ENCODE measurements around the gene FCRL4.

DNA sequence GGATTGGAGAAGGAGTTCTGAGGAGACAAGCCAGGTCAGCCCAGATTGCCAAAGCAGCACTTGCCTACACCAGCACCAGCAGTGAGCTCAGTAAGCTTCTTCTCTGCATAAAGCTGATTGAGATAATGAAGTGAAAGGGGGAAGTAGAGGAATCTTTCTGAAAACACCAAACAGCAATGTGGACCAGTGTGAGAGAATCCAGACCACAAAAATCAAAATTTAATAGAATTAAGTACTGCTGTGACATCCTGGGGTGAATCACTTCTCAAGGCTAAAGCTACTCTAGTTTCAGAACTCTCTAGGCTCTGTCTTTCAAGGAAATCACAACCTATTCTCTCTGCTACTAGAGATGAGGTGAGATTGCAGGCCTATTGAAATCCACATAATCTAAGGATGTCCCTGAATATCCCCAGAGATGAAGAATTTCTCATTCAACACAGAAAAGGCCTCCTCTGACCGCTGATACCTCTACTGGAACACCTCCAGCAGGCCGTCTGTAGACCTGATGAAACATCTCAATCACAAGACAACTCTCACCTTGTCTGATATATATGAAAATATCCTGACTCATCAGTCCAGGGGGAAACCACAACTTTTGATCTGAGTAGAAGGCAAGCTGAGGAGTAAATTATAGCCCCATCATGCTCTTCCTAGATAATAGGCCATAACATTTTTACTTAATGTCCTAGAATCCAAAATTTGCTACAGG is at the start of gene FCRL4:
- TF ChIP-seq, protein P1, sequence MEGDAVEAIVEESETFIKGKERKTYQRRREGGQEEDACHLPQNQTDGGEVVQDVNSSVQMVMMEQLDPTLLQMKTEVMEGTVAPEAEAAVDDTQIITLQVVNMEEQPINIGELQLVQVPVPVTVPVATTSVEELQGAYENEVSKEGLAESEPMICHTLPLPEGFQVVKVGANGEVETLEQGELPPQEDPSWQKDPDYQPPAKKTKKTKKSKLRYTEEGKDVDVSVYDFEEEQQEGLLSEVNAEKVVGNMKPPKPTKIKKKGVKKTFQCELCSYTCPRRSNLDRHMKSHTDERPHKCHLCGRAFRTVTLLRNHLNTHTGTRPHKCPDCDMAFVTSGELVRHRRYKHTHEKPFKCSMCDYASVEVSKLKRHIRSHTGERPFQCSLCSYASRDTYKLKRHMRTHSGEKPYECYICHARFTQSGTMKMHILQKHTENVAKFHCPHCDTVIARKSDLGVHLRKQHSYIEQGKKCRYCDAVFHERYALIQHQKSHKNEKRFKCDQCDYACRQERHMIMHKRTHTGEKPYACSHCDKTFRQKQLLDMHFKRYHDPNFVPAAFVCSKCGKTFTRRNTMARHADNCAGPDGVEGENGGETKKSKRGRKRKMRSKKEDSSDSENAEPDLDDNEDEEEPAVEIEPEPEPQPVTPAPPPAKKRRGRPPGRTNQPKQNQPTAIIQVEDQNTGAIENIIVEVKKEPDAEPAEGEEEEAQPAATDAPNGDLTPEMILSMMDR (IDR thresholded peaks at IDR 0.05), result no peak
- no peak for TF ChIP-seq POLR2A (IDR thresholded peaks at IDR 0.05)

Measured in right lobe of liver (tissue), 4 donors.